ENCODE measurements around the gene ENPP3. TPM values are rescaled to one million over a fixed set of nuclear protein-coding genes. Genes with fewer than 3 reads are reported as not detected.

ENPP3 gene
- total and polyA plus RNA-seq, 2 of the 13 experiments (the other 11 are each of a cell fraction or from before 2014, with no cell fraction given): 40.0 to 75.4 TPM

DNA sequence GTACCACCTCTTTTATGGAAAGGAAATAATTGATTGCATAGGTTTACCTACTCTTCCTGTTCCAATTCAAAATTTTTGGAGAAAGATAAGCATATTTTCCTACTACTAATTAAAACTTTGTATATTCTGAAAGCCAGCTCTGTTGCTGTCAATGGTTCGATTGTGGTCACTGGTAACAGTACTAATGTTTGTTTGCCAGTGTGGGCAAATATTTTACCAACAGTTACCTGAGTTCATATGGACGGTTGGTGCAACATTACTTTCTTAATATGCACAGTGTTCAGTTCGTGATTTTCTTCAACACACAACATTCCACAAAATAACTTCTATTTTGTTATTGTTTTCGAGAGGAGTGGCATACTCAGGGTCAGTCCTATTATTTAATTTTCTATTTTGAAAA, 90.8 kb downstream of the ENPP3 start:
- in situ Hi-C loops (cut with HindIII; ENCODE audit: extremely low pct_ligation_motif_present, low pct_unique_long_range_greater_than_20kb): no loop called here
- Histone ChIP-seq H3K36me3 (replicated peaks in 1 of 2; ENCODE audit: control insufficient read depth in 1 of 2, insufficient read depth in 2 of 2, low read length in 2 of 2) (peaks cover 15 to 63% of the 10 kb centered on the region in 2 experiments), H3K4me2 (ENCODE audit: low read depth, low read length) (no peak overlapping the region; the same call in 1 of the 2 replicates), H3K27ac (ENCODE audit: extremely low read length, insufficient read depth, low read length) (peak overlapping the region; percentile 26), H3K4me1 (ENCODE audit: insufficient read depth, low read length) (peaks cover 28% of the 10 kb centered on the region), H3K4me3 (replicated peaks in 1 of 3; ENCODE audit: insufficient read depth in 1 of 3, low read depth in 2 of 3, low read length in 3 of 3) (no peak overlapping the region), H3K9me3 (ENCODE audit: low read length) (peaks cover 9% of the 10 kb centered on the region), H3K27me3 (ENCODE audit: control insufficient read depth in 1 of 2, insufficient read depth in 2 of 2, low read length in 2 of 2) (no peaks in the 10 kb centered on the region), H2AFZ (ENCODE audit: low read length) (no peak overlapping the region), H4K20me1 (ENCODE audit: insufficient read depth, low read length) (no peaks in the 10 kb centered on the region), H3K9ac (ENCODE audit: insufficient read depth, low read depth, low read length) (no peak overlapping the region), H3K79me2 (ENCODE audit: insufficient read depth, low read length) (no peaks in the 10 kb centered on the region)
- peak; percentile 45 for DNase-seq (ENCODE audit: low spot score)
- WGBS (ENCODE audit: low lambda C conversion rate): 64% methylated on average over 4 of the region's 4 CpGs
- CTCF ChIA-PET (ENCODE audit: low intra/inter-chr PET ratio, low total read pairs): no interaction called here
- no TSS peak for BruUV-seq (replicated peaks)
- intact Hi-C loops (cut with micrococcal nuclease; ENCODE audit: unreplicated experiment): no loop called here
- TF ChIP-seq GATAD2A (CRISPR knock-in tag; IDR thresholded peaks at IDR 0.05) (0 out of 2 replicates have a peak, but pooled peaks have one; percentile 17), NR1H2 (CRISPR knock-in tag; IDR thresholded peaks at IDR 0.05; ENCODE audit: borderline replicate concordance, low read depth) (no peak)
- POLR2A ChIA-PET: no interaction called here
- ATAC-seq: no peak
- FAIRE-seq: no peak

DNA sequence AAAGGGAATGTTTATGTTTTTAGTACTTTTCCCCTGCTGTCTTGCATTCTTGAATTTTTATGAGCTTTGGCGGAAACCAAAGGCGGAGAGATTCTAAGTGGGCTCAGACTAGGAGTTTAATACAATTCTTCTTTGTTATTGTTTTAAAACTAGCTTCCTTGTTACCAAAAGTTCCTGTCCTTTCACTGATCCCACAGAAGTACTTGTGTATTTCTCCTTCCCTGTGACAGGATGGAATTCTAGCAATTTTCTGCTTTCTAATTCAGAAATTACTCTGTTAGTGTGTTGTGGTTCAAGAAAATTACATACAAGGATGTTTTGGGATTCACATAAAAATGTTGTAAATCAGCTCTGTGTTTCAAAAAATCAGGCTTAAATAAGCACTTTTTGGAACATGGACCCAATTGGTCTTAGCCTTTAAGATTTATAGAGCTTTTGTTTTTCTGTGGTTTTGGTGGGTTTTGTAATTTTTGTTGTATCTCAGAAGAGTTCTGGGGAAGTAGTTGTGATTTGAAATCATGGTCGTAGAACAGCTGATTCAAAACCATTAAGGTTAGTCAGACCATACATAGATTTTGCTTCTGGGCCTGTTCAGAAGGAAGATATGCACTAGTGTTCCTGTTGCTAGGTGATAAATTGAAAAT, 91.3 kb downstream of the ENPP3 start:
- Histone ChIP-seq H2AFZ (ENCODE audit: low read length) (no peak overlapping the region), H3K4me3 (replicated peaks in 1 of 3; ENCODE audit: insufficient read depth in 1 of 3, low read depth in 2 of 3, low read length in 3 of 3) (no peak overlapping the region), H4K20me1 (ENCODE audit: insufficient read depth, low read length) (no peaks in the 10 kb centered on the region), H3K4me2 (ENCODE audit: low read depth, low read length) (peak overlapping the region; percentile 3; the same call in 1 of the 2 replicates), H3K9ac (ENCODE audit: insufficient read depth, low read depth, low read length) (no peak overlapping the region), H3K9me3 (ENCODE audit: low read length) (peaks cover 9% of the 10 kb centered on the region), H3K27me3 (ENCODE audit: control insufficient read depth in 1 of 2, insufficient read depth in 2 of 2, low read length in 2 of 2) (no peaks in the 10 kb centered on the region), H3K36me3 (replicated peaks in 1 of 2; ENCODE audit: control insufficient read depth in 1 of 2, insufficient read depth in 2 of 2, low read length in 2 of 2) (peaks cover 13 to 61% of the 10 kb centered on the region in 2 experiments), H3K79me2 (ENCODE audit: insufficient read depth, low read length) (no peaks in the 10 kb centered on the region), H3K27ac (ENCODE audit: extremely low read length, insufficient read depth, low read length) (peak overlapping the region; percentile 26), H3K4me1 (ENCODE audit: insufficient read depth, low read length) (peaks cover 28% of the 10 kb centered on the region)
- ChIA-PET POLR2A (no interaction called here), CTCF (ENCODE audit: low intra/inter-chr PET ratio, low total read pairs) (no interaction called here)
- FAIRE-seq (no peak), DNase-seq (ENCODE audit: low spot score) (no peak), ATAC-seq (no peak)
- WGBS (ENCODE audit: low lambda C conversion rate): 97% methylated on average over 3 of the region's 3 CpGs
- TF ChIP-seq BCL6 (CRISPR knock-in tag; IDR thresholded peaks at IDR 0.05): peak; percentile 58; the same call in 1 of the 2 replicates
- TF ChIP-seq, protein P1, sequence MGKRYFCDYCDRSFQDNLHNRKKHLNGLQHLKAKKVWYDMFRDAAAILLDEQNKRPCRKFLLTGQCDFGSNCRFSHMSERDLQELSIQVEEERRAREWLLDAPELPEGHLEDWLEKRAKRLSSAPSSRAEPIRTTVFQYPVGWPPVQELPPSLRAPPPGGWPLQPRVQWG (CRISPR knock-in tag; IDR thresholded peaks at IDR 0.05; ENCODE audit: borderline replicate concordance, low read depth): no peak
- in situ Hi-C loops (cut with HindIII; ENCODE audit: extremely low pct_ligation_motif_present, low pct_unique_long_range_greater_than_20kb): no loop called here
- intact Hi-C loops (cut with micrococcal nuclease; ENCODE audit: unreplicated experiment): no loop called here
- no TSS peak for BruUV-seq (replicated peaks)
